ENCODE data around the gene SNRNP27.
"Not testable (repeated sequence)": the region's sequence is repeated elsewhere in the genome, so short reads cannot be mapped to it uniquely, and the experiment has no call there.

The SNRNP27 gene

DNA sequence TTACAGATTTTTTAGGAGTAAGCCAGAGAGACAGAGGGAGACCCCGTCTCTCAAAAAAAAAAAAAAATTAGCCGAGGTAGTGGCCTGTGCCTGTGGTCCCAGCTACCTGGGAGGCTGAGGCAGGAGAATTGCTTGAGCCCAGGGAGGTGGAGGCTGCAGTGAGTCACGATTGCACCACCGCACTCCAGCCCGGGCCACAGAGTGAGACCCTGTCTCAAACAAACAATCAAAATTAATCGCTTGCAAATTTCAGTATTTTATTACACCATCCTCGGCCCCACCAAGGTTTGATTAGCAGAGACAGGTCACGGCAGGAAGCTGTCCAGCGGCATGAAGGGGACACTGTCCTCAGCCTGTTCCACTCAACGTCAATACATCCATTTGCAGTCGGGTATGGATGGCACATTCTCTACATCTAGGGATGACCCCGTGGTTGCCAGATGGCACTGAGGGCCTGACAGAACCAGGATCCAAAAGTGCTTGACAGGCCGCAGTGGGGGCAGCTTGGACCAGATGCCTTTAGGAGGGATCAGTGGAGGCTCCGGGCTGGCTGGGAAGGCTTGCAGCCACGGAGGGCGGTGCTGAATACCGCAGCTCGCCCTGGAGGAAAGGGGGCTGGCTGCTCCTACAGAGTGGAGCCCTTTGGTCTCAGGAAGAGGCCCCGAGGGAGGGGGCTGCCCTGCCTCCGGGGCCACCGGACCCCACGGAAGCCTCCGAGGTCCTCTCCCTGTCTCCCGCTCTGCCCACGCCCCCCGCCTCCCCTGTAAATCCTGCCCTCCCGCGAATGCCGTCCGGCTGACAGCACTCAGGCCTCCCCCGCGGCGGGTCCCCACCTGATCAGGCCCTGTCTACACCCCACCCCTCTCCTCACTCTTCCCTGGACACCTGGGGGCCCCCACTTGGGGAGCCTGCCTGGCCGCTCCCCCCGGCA, 54.5 kb downstream of the SNRNP27 start:
- DNase-seq: peak; percentile 35

DNA sequence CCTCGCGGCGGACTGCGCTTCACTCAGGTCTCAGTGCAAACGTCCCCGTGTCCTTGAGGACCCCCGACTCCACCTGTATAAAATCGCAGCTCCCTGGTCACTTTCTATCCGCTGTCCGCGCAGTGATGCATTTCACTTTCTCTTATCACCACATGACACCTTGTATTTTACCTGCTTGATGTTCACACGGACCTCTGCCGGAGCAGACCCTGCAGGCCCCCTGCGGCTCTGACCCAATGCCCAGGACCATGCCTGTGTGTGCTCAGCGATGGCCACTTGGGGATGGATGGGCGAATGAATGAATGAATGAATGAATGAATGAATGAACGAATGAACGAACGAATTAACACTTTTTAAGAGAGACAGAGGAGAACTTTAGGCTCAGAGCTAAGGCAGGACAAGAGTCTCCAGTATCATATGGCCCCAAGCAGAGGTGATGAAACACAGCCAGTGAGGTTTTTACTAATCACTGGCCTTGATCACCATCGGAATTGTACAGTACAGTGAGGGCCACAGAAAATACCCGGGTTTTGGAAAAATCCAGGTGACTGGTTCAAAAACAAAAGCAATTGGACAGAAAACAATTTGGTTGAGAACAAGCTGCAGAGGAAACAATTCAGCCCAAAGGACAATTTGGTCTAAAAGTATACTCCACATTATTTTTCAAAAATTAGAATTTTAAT, 55.3 kb downstream of the SNRNP27 start:
- peak; percentile 9 for DNase-seq

DNA sequence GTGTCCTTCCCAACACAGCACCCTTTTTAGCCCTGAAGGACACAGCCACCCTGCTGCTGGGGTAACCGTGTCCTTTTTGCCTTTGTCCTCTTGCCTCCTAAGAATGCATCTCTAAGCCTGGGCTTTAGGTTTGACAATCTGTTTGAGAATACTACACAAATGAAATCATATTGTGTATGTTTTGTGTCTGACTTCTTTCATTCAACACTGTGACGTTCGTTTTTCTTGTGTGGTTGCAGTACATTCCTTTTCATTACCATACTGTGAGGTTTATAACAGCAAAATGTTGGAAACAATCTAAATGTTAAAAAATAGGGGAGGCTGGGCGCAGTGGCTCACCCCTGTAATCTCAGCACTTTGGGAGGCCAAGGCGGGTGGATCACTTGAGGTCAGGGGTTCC, 56.5 kb downstream of the SNRNP27 start:
- DNase-seq: no peak

DNA sequence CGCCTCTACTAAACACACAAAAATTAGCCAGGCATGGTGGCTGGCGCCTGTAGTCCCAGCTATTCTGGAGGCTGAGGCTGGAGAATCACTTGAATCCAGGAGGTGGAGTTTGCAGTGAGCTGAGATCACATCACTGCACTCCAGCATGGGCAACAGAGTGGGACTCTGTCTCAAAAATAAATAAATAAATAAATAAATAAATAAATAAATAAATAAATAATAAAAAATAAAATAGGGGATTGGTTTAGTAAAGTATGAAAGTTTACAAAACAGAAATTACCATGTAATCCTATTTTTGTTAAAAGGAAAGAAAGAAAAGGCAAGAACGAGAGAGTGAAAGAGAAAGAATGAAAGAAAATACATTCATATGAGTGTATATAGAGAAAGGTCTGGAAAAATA, 56.9 kb downstream of the SNRNP27 start:
- DNase-seq: not testable (repeated sequence)

DNA sequence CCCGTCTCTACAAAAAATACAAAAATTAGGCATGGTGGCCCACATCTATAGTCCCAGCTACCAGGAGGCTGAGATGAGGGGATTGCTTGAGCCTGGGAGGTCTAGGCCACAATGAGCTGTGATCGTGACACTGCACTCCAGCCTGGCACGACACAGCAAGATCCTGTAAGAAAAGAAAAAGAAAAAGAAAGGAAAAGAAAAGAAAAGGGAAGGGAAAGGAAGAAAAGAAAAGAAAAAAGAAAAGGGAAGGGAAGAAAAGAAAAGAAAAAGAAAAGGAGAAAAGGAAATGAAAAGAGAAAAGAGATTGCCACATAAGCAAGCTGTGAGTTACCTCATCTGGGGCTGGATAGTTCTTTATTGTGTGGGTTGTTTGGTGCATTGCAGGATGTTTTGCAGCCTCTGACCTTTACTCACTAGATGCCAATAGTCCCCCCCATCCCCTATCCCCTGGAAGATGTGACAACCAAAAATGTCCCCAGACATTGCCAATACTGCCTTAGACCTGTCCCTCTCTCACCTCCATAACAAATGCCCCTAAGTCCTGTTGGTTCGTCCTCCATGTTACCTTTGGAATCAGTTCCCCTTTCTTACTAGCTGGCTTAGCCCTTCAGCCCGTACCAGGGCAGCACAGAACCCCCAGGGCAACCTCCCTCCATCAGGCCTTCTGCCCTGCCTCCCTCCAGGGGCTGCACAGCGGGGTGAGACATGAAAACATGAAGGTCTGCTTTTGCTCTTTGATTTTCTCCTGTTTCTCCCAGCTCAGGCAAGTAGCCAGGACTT, 58.8 kb downstream of the SNRNP27 start:
- DNase-seq: no peak

DNA sequence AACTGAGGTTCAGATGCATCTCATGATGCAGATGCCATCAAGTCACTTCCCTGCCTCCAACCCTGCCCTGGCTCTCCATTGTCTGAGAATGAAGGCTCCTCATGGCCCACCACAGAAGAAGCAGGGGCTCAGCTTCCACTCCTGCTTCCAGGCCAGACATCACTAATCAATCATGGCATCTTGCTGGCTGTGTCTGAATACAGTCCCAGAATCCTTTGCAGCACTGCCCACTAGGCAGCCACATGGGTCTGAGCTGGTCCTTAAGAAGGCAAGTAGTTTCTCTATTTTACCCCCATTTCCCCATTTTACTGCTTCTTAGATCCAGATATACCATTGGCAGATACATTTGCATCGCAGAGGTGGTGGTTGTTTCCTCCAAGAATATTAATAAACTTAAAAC, 60.3 kb downstream of the SNRNP27 start:
- DNase-seq: no peak
